IMR-90 (cell line): ENCODE measurements around the gene PCNX2.

Experiments used
- BHLHE40 ChIP-seq: fragments of 150-350 bp; IDR thresholded peaks from 2 replicates; pipeline ENCODE4 v1.6.1; 2016; ENCODE audit warnings: mild to moderate bottlenecking, low read depth, low read length
- CEBPB ChIP-seq: IDR thresholded peaks from 2 replicates; pipeline ENCODE4 v1.6.1; 2012; ENCODE audit warnings: low read depth, low read length, improper control_type of control experiment
- CHD1 ChIP-seq: IDR thresholded peaks from 2 replicates; pipeline ENCODE4 v1.6.1; 2012; ENCODE audit warnings: low read depth, low read length, improper control_type of control experiment
- MAFK ChIP-seq: IDR thresholded peaks from 2 replicates; pipeline ENCODE4 v1.6.1; 2012; ENCODE audit warnings: low read depth, low read length, improper control_type of control experiment
- MAZ ChIP-seq: IDR thresholded peaks from 2 replicates; pipeline ENCODE4 v1.6.1; 2012; ENCODE audit warnings: low read depth, mild to moderate bottlenecking, low read length, improper control_type of control experiment, moderate library complexity, borderline replicate concordance
- MXI1 ChIP-seq: IDR thresholded peaks from 2 replicates; pipeline ENCODE4 v1.6.1; 2012; ENCODE audit warnings: low read depth, mild to moderate bottlenecking, low read length, moderate library complexity, borderline replicate concordance
- POLR2A ChIP-seq: IDR thresholded peaks from 2 replicates; pipeline ENCODE4 v1.6.1; 2012; ENCODE audit warnings: mild to moderate bottlenecking, low read depth, low read length
- RAD21 ChIP-seq: IDR thresholded peaks from 2 replicates; pipeline ENCODE4 v1.6.1; 2012; ENCODE audit warnings: low read length, improper control_type of control experiment
- RCOR1 ChIP-seq: IDR thresholded peaks from 2 replicates; pipeline ENCODE4 v1.6.1; 2012; ENCODE audit warnings: mild to moderate bottlenecking, low read length, improper control_type of control experiment; ENCODE audit not compliant: insufficient replicate concordance
- RFX5 ChIP-seq: IDR thresholded peaks from 2 replicates; pipeline ENCODE4 v1.8.0; 2012; ENCODE audit warnings: low read depth, mild to moderate bottlenecking, low read length, moderate library complexity
- SMC3 ChIP-seq: fragments of 150-350 bp; IDR thresholded peaks from 2 replicates; pipeline ENCODE4 v1.6.1; 2016; ENCODE audit warnings: low read depth, mild to moderate bottlenecking, antibody characterized with exemption, low read length, moderate library complexity
- TF ChIP-seq, protein P1 (sequence below): conservative IDR thresholded peaks from 2 replicates; pipeline ENCODE4 v1.5.1; 2012; ENCODE audit warnings: mild to moderate bottlenecking, low read depth, low read length, improper control_type of control experiment

DNA sequence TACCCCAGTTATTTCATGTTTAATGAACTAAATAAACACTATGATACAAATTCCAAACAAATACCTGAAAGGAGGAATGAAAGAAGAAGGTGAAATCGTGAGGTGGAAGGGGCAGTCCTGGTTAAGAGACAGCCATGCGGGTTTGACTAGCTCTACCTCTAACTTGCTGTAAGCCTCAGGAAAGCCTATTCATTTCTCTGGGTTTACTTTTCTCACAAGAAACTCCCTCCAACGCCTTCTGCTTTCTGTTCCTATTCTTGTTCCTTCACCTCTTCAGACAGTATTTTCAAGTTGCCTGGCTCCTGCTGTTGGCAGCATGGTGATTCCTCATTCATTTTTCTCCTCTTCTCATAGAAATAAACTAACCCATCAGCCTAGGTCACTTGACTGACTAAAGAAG lies 252.7 kb downstream of the PCNX2 start:
- TF ChIP-seq, protein P1, sequence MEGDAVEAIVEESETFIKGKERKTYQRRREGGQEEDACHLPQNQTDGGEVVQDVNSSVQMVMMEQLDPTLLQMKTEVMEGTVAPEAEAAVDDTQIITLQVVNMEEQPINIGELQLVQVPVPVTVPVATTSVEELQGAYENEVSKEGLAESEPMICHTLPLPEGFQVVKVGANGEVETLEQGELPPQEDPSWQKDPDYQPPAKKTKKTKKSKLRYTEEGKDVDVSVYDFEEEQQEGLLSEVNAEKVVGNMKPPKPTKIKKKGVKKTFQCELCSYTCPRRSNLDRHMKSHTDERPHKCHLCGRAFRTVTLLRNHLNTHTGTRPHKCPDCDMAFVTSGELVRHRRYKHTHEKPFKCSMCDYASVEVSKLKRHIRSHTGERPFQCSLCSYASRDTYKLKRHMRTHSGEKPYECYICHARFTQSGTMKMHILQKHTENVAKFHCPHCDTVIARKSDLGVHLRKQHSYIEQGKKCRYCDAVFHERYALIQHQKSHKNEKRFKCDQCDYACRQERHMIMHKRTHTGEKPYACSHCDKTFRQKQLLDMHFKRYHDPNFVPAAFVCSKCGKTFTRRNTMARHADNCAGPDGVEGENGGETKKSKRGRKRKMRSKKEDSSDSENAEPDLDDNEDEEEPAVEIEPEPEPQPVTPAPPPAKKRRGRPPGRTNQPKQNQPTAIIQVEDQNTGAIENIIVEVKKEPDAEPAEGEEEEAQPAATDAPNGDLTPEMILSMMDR, result no peak
- TF ChIP-seq MAZ (no peak), CHD1 (no peak), MAFK (no peak), POLR2A (no peak), SMC3 (no peak), CEBPB (no peak), BHLHE40 (no peak), RCOR1 (no peak), MXI1 (no peak), RAD21 (no peak), RFX5 (no peak)
